WTC11 (cell line): ENCODE measurements around the gene CCDC157. TPM values are rescaled to one million over a fixed set of nuclear protein-coding genes. Genes with fewer than 3 reads are reported as not detected.

Experiments
- ATAC-seq: fragments of 200-7000 bp; cut with Tn5 transposase; 2 replicates; pipeline ENCODE4 v1.10.0; 2021; ENCODE audit warnings: mild to moderate bottlenecking, moderate library complexity
- CTCF ChIA-PET: fragments of 300-600 bp; sonication (Branson Sonifier 250); formaldehyde crosslinking; loops from one replicate; lab custom pipeline; 2021; ENCODE audit warnings: antibody characterized with exemption; lab: Charles Lee
- POLR2A ChIA-PET: fragments of 350-600 bp; sonication (Branson Sonifier 250); formaldehyde crosslinking; loops from one replicate; lab custom pipeline; 2021; ENCODE audit warnings: antibody characterized with exemption; lab: Charles Lee
- DNase-seq: peaks from one replicate; pipeline ENCODE4 v3.0.0; 2021; ENCODE audit warnings: low spot score
- H3K27ac Mint-ChIP-seq: 2 replicates; pipeline ENCODE4 v1.8.0; 2021; ENCODE audit warnings: mixed read lengths
- H3K27me3 Mint-ChIP-seq: 2 replicates; pipeline ENCODE4 v1.8.0; 2021; ENCODE audit warnings: low read depth, mild to moderate bottlenecking, moderate library complexity, mixed read lengths
- H3K36me3 Mint-ChIP-seq: 2 replicates; pipeline ENCODE4 v1.8.0; 2021; ENCODE audit warnings: mixed read lengths
- H3K4me1 Mint-ChIP-seq: 2 replicates; pipeline ENCODE4 v1.8.0; 2022; ENCODE audit warnings: mixed read lengths
- H3K4me3 Mint-ChIP-seq: 2 replicates; pipeline ENCODE4 v1.8.0; 2021; ENCODE audit warnings: mild to moderate bottlenecking, moderate library complexity, mixed read lengths
- H3K9me3 Mint-ChIP-seq: 2 replicates; pipeline ENCODE4 v1.8.0; 2021; ENCODE audit warnings: mixed read lengths
- CREB1 ChIP-seq: sonication (generic); formaldehyde crosslinking; IDR thresholded peaks from 2 replicates; pipeline ENCODE4 v1.8.0; 2023; ENCODE audit warnings: mild to moderate bottlenecking, missing genetic modification reagents
- ESRRA ChIP-seq: sonication (generic); formaldehyde crosslinking; IDR thresholded peaks from 2 replicates; pipeline ENCODE4 v1.8.1; 2022; ENCODE audit warnings: mild to moderate bottlenecking, missing genetic modification reagents, borderline replicate concordance
- NFE2L1 ChIP-seq: sonication (generic); formaldehyde crosslinking; IDR thresholded peaks from 2 replicates; pipeline ENCODE4 v1.8.1; 2023; ENCODE audit warnings: missing genetic modification reagents
- NFYB ChIP-seq: sonication (generic); formaldehyde crosslinking; conservative IDR thresholded peaks from 2 replicates; pipeline ENCODE4 v1.8.0; 2022; ENCODE audit warnings: low read depth, missing genetic modification reagents
- NR1H2 ChIP-seq: sonication (generic); formaldehyde crosslinking; IDR thresholded peaks from 2 replicates; pipeline ENCODE4 v1.9.0; 2021; ENCODE audit warnings: mild to moderate bottlenecking, moderate library complexity, missing genetic modification reagents
- TEAD4 ChIP-seq: sonication (generic); formaldehyde crosslinking; IDR thresholded peaks from 2 replicates; pipeline ENCODE4 v1.8.0; 2022; ENCODE audit warnings: mild to moderate bottlenecking, missing genetic modification reagents
- TP53 ChIP-seq: sonication (generic); formaldehyde crosslinking; IDR thresholded peaks from 2 replicates; pipeline ENCODE4 v1.8.1; 2023; ENCODE audit warnings: mild to moderate bottlenecking, missing genetic modification reagents
- total RNA-seq: library from RNA; stranded (reverse); gene quantifications from 3 replicates; pipeline ENCODE4 v1.2.3, GENCODE V29; 2021
- TF ChIP-seq, protein P1 (sequence below): sonication (generic); formaldehyde crosslinking; IDR thresholded peaks from 2 replicates; pipeline ENCODE4 v1.8.1; 2023; ENCODE audit warnings: mild to moderate bottlenecking, missing genetic modification reagents
- TF ChIP-seq, protein P2 (sequence below): sonication (generic); formaldehyde crosslinking; IDR thresholded peaks from 2 replicates; pipeline ENCODE4 v1.8.0; 2022; ENCODE audit warnings: missing genetic modification reagents
- TF ChIP-seq, protein P3 (sequence below): sonication (generic); formaldehyde crosslinking; IDR thresholded peaks from 2 replicates; pipeline ENCODE4 v1.8.0; 2022; ENCODE audit warnings: mild to moderate bottlenecking, missing genetic modification reagents
- TF ChIP-seq, protein P4 (sequence below): sonication (generic); formaldehyde crosslinking; IDR thresholded peaks from 2 replicates; pipeline ENCODE4 v1.8.1; 2022; ENCODE audit warnings: low read depth, mild to moderate bottlenecking, moderate library complexity, missing genetic modification reagents, borderline replicate concordance
- TF ChIP-seq, protein P5 (sequence below): sonication (generic); formaldehyde crosslinking; IDR thresholded peaks from 2 replicates; pipeline ENCODE4 v1.8.1; 2023; ENCODE audit warnings: mild to moderate bottlenecking, missing genetic modification reagents, borderline replicate concordance
- TF ChIP-seq, protein P6 (sequence below): sonication (generic); formaldehyde crosslinking; IDR thresholded peaks from 2 replicates; pipeline ENCODE4 v1.8.0; 2023; ENCODE audit warnings: missing genetic modification reagents
- TF ChIP-seq, protein P7 (sequence below): sonication (generic); formaldehyde crosslinking; conservative IDR thresholded peaks from 2 replicates; pipeline ENCODE4 v1.8.1; 2022; ENCODE audit warnings: mild to moderate bottlenecking, missing genetic modification reagents

Gene CCDC157
- total RNA-seq, 1 experiment from 2014 or later: 6.5 TPM

DNA sequence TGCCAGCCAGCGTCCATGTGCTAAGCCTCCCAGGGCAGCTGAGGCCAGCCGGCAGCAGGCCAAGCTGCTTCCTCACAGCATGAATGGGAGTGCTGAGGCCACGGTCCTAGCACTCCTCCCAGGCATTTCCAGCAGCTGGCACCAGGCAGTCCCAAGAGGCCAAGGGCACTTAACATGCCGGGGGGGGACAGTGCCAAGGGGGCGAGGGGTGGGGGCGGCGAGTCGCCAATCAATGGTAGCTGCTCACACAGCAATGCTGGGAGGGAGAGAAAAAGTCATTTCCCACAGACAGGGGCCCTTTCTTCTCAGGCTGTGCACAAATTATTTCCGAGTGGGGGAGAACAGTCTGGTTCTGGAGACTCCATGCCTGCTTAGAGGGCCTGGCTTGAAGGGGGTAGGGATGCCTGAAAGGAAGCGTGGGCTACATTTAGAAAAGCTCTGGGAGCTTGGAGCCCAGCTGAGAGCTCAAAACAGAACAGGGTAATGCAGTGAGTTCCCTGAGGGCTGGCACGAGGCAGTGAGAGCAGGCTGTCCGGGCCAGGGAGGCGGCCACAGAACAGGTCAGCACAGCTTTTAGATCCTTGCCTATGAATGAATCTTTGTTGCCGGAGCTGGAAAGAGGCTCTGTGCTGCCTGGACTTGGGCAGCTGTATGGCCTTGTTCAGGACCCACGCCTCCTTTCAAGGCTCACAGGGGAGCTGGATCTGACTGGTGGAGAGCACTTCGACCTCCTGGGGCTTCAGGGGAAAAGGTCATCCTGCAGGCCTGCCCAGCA lies 15.7 kb upstream of the CCDC157 start:
- ChIA-PET POLR2A (no interaction called here), CTCF (interaction anchor here (1.4 kb wide), 2 partner anchors 14 to 53 kb away, joined by 4 to 6 read pairs; partner anchors contain the start of gene TBC1D10A)
- Mint-ChIP-seq H3K9me3 (no peaks in the 10 kb centered on the region), H3K27me3 (no peaks in the 10 kb centered on the region), H3K27ac (no peak overlapping the region), H3K4me1 (no peaks in the 10 kb centered on the region), H3K4me3 (no peak overlapping the region), H3K36me3 (peaks cover 95% of the 10 kb centered on the region)
- DNase-seq: no peak
- TF ChIP-seq, protein P1, sequence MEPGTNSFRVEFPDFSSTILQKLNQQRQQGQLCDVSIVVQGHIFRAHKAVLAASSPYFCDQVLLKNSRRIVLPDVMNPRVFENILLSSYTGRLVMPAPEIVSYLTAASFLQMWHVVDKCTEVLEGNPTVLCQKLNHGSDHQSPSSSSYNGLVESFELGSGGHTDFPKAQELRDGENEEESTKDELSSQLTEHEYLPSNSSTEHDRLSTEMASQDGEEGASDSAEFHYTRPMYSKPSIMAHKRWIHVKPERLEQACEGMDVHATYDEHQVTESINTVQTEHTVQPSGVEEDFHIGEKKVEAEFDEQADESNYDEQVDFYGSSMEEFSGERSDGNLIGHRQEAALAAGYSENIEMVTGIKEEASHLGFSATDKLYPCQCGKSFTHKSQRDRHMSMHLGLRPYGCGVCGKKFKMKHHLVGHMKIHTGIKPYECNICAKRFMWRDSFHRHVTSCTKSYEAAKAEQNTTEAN (CRISPR knock-in tag): no peak
- TF ChIP-seq NFYB (CRISPR knock-in tag) (no peak), NFE2L1 (CRISPR knock-in tag) (no peak), NR1H2 (CRISPR knock-in tag) (no peak), TEAD4 (CRISPR knock-in tag) (no peak)
- TF ChIP-seq, protein P2, sequence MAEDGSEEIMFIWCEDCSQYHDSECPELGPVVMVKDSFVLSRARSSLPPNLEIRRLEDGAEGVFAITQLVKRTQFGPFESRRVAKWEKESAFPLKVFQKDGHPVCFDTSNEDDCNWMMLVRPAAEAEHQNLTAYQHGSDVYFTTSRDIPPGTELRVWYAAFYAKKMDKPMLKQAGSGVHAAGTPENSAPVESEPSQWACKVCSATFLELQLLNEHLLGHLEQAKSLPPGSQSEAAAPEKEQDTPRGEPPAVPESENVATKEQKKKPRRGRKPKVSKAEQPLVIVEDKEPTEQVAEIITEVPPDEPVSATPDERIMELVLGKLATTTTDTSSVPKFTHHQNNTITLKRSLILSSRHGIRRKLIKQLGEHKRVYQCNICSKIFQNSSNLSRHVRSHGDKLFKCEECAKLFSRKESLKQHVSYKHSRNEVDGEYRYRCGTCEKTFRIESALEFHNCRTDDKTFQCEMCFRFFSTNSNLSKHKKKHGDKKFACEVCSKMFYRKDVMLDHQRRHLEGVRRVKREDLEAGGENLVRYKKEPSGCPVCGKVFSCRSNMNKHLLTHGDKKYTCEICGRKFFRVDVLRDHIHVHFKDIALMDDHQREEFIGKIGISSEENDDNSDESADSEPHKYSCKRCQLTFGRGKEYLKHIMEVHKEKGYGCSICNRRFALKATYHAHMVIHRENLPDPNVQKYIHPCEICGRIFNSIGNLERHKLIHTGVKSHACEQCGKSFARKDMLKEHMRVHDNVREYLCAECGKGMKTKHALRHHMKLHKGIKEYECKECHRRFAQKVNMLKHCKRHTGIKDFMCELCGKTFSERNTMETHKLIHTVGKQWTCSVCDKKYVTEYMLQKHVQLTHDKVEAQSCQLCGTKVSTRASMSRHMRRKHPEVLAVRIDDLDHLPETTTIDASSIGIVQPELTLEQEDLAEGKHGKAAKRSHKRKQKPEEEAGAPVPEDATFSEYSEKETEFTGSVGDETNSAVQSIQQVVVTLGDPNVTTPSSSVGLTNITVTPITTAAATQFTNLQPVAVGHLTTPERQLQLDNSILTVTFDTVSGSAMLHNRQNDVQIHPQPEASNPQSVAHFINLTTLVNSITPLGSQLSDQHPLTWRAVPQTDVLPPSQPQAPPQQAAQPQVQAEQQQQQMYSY (CRISPR knock-in tag): no peak
- no peak for ATAC-seq

DNA sequence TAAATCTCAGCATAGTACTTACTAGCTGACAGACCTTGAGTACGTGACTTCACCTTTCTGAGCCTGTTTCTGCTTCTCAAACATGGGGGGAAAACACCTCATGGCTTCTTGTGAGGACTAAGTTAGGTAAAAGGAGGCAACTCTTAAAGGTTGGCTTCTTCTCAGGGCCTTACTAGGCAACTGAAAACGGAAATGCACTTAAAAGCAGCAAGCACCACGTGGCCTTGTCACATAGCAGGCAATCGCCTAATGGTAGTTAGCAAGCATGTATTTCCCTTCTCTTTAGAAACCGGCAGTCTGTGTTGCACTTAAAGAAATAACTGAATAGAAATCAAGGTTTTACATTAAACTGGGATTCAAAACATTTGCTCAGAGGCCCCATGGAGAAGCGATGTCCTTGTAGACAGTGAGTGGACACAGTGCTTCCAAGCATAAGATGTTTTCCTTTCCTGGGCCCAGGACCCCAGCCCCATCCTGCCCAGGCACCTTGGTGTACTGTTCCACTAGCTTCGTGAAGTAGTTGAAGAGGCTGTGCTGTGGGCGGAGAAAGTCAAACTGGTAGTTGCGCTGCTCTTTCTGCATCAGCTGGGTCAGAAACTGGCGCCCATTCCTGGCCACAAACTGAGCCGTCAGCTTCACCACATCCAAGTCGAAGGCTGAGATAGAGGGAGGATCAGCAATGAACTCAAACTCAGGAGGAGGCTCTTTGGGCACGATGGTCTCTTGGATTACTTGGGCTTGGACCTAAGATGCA lies 12.2 kb upstream of the CCDC157 start:
- ATAC-seq (no peak), DNase-seq (no peak)
- Mint-ChIP-seq H3K27ac (no peak overlapping the region), H3K4me1 (no peaks in the 10 kb centered on the region), H3K27me3 (no peaks in the 10 kb centered on the region), H3K4me3 (no peak overlapping the region), H3K9me3 (no peaks in the 10 kb centered on the region), H3K36me3 (peaks cover 79% of the 10 kb centered on the region)
- POLR2A ChIA-PET: no interaction called here
- TF ChIP-seq CREB1 (CRISPR knock-in tag) (no peak), TP53 (CRISPR knock-in tag) (no peak), ESRRA (CRISPR knock-in tag) (no peak)
- TF ChIP-seq, protein P3, sequence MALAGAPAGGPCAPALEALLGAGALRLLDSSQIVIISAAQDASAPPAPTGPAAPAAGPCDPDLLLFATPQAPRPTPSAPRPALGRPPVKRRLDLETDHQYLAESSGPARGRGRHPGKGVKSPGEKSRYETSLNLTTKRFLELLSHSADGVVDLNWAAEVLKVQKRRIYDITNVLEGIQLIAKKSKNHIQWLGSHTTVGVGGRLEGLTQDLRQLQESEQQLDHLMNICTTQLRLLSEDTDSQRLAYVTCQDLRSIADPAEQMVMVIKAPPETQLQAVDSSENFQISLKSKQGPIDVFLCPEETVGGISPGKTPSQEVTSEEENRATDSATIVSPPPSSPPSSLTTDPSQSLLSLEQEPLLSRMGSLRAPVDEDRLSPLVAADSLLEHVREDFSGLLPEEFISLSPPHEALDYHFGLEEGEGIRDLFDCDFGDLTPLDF: no peak
- TF ChIP-seq, protein P4, sequence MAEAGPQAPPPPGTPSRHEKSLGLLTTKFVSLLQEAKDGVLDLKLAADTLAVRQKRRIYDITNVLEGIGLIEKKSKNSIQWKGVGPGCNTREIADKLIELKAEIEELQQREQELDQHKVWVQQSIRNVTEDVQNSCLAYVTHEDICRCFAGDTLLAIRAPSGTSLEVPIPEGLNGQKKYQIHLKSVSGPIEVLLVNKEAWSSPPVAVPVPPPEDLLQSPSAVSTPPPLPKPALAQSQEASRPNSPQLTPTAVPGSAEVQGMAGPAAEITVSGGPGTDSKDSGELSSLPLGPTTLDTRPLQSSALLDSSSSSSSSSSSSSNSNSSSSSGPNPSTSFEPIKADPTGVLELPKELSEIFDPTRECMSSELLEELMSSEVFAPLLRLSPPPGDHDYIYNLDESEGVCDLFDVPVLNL (CRISPR knock-in tag): no peak
- TF ChIP-seq, protein P5, sequence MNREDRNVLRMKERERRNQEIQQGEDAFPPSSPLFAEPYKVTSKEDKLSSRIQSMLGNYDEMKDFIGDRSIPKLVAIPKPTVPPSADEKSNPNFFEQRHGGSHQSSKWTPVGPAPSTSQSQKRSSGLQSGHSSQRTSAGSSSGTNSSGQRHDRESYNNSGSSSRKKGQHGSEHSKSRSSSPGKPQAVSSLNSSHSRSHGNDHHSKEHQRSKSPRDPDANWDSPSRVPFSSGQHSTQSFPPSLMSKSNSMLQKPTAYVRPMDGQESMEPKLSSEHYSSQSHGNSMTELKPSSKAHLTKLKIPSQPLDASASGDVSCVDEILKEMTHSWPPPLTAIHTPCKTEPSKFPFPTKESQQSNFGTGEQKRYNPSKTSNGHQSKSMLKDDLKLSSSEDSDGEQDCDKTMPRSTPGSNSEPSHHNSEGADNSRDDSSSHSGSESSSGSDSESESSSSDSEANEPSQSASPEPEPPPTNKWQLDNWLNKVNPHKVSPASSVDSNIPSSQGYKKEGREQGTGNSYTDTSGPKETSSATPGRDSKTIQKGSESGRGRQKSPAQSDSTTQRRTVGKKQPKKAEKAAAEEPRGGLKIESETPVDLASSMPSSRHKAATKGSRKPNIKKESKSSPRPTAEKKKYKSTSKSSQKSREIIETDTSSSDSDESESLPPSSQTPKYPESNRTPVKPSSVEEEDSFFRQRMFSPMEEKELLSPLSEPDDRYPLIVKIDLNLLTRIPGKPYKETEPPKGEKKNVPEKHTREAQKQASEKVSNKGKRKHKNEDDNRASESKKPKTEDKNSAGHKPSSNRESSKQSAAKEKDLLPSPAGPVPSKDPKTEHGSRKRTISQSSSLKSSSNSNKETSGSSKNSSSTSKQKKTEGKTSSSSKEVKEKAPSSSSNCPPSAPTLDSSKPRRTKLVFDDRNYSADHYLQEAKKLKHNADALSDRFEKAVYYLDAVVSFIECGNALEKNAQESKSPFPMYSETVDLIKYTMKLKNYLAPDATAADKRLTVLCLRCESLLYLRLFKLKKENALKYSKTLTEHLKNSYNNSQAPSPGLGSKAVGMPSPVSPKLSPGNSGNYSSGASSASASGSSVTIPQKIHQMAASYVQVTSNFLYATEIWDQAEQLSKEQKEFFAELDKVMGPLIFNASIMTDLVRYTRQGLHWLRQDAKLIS (CRISPR knock-in tag): no peak
- TF ChIP-seq, protein P1 (CRISPR knock-in tag): no peak
- TF ChIP-seq, protein P6, sequence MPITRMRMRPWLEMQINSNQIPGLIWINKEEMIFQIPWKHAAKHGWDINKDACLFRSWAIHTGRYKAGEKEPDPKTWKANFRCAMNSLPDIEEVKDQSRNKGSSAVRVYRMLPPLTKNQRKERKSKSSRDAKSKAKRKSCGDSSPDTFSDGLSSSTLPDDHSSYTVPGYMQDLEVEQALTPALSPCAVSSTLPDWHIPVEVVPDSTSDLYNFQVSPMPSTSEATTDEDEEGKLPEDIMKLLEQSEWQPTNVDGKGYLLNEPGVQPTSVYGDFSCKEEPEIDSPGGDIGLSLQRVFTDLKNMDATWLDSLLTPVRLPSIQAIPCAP (CRISPR knock-in tag): no peak
- TF ChIP-seq, protein P7, sequence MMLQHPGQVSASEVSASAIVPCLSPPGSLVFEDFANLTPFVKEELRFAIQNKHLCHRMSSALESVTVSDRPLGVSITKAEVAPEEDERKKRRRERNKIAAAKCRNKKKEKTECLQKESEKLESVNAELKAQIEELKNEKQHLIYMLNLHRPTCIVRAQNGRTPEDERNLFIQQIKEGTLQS (CRISPR knock-in tag): no peak
- CTCF ChIA-PET: no interaction called here
